B cell (primary cell): ENCODE data around the gene PRKCB. TPM values are rescaled to one million over a fixed set of nuclear protein-coding genes. Genes with fewer than 3 reads are reported as not detected.

Experiments
- ATAC-seq: fragments of 200-7000 bp; cut with Tn5 transposase; one replicate; pipeline ENCODE4 v1.10.0; 2021; ENCODE audit warnings: low read depth, mild to moderate bottlenecking, moderate number of reproducible peaks, moderate library complexity
- CTCF ChIA-PET: fragments of 350-600 bp; sonication (Branson Sonifier 250); formaldehyde crosslinking; loops from one replicate; lab custom pipeline; 2021; ENCODE audit warnings: antibody characterized with exemption, inconsistent platforms; lab: Charles Lee
- POLR2A ChIA-PET: fragments of 350-600 bp; sonication (Branson Sonifier 250); formaldehyde crosslinking; loops from one replicate; lab custom pipeline; 2021; ENCODE audit warnings: antibody characterized with exemption; lab: Charles Lee
- DNase-seq: peaks from one replicate; pipeline ENCODE4 v3.0.0; 2013
- H2AFZ ChIP-seq: 2 replicates; pipeline ENCODE4 v1.6.1; 2012; ENCODE audit warnings: mild to moderate bottlenecking, low read depth, low read length; ENCODE audit not compliant: insufficient read depth, poor library complexity, severe bottlenecking
- H3K27ac ChIP-seq, 2 donors: 1 replicate in 1 of 2; 2 replicates in 1 of 2; pipeline ENCODE4 v1.5.1; 2012 to 2013; ENCODE audit warnings: low read length in 2 of 2, mild to moderate bottlenecking in 2 of 2, moderate library complexity in 1 of 2
- H3K27me3 ChIP-seq, 4 experiments: fragments of 200-600 bp in 1 of 4; sonication (generic) in 1 of 4; replicated peaks in 1 of 4; 1 replicate in 2 of 4; 2 replicates in 2 of 4; pipeline versions ENCODE4 v1.6.1 to v1.7.0; 2013 to 2016; ENCODE audit warnings: low read length in 3 of 4, mild to moderate bottlenecking in 2 of 4, mixed read lengths in 1 of 4, moderate library complexity in 1 of 4; ENCODE audit not compliant: insufficient read depth in 4 of 4, control insufficient read depth in 3 of 4; ENCODE audit errors: control extremely low read depth in 1 of 4
- H3K36me3 ChIP-seq, 2 experiments: replicated peaks in 1 of 2; 1 replicate in 1 of 2; 2 replicates in 1 of 2; pipeline versions ENCODE4 v1.6.1 to v1.7.1; 2013; ENCODE audit warnings: low read length in 1 of 2; ENCODE audit not compliant: insufficient read depth in 2 of 2, control insufficient read depth in 1 of 2; ENCODE audit errors: control extremely low read depth in 1 of 2, extremely low read depth in 1 of 2
- H3K4me1 ChIP-seq, 2 donors: fragments of 200-600 bp in 1 of 2; sonication (generic) in 1 of 2; 1 replicate in 1 of 2; 2 replicates in 1 of 2; pipeline versions ENCODE4 v1.5.1 to v1.6.1; 2013 to 2017; ENCODE audit warnings: low read length in 2 of 2; ENCODE audit not compliant: control insufficient read depth in 2 of 2, insufficient read depth in 2 of 2
- H3K4me2 ChIP-seq: replicated peaks from 2 replicates; pipeline ENCODE3; 2012; ENCODE audit warnings: mild to moderate bottlenecking, low read depth, low read length; ENCODE audit not compliant: poor library complexity, severe bottlenecking
- H3K4me3 ChIP-seq, 5 experiments: fragments of 200-600 bp in 1 of 5; sonication (generic) in 1 of 5; 1 replicate in 3 of 5; 2 replicates in 2 of 5; pipeline versions ENCODE4 v1.5.1 to v1.7.0; 2011 to 2016; ENCODE audit warnings: low read length in 4 of 5, mild to moderate bottlenecking in 4 of 5, low read depth in 2 of 5, control low read depth in 1 of 5, moderate library complexity in 1 of 5; ENCODE audit not compliant: insufficient read depth in 1 of 5; ENCODE audit errors: control extremely low read depth in 1 of 5, extremely low read depth in 1 of 5
- H3K79me2 ChIP-seq: fragments of 200-600 bp; sonication (generic); one replicate; pipeline ENCODE4 v1.6.0; 2016; ENCODE audit warnings: low read length; ENCODE audit not compliant: control insufficient read depth, insufficient read depth
- H3K9ac ChIP-seq: fragments of 200-600 bp; sonication (generic); 2 replicates; pipeline ENCODE4 v1.6.1; 2017; ENCODE audit warnings: mild to moderate bottlenecking, low read length, moderate library complexity
- H3K9me3 ChIP-seq, 3 donors: one replicate each; pipeline versions ENCODE4 v1.6.1 to v1.7.1; 2013; ENCODE audit warnings: low read length in 2 of 3; ENCODE audit not compliant: control insufficient read depth in 2 of 3, insufficient read depth in 1 of 3; ENCODE audit errors: control extremely low read depth in 1 of 3
- H4K20me1 ChIP-seq: 2 replicates; pipeline ENCODE4 v1.6.0; 2012; ENCODE audit warnings: mild to moderate bottlenecking, low read length; ENCODE audit not compliant: insufficient read depth, control insufficient read depth, poor library complexity, severe bottlenecking
- H3K27ac Mint-ChIP-seq: one replicate; pipeline ENCODE4 v1.8.0; 2021; ENCODE audit warnings: mixed read lengths
- H3K27me3 Mint-ChIP-seq: one replicate; pipeline ENCODE4 v1.8.0; 2021; ENCODE audit warnings: mixed read lengths
- H3K4me1 Mint-ChIP-seq: one replicate; pipeline ENCODE4 v1.8.0; 2021; ENCODE audit warnings: mixed read lengths
- H3K4me3 Mint-ChIP-seq: one replicate; pipeline ENCODE4 v1.8.0; 2021; ENCODE audit warnings: mixed read lengths
- H3K9me3 Mint-ChIP-seq: one replicate; pipeline ENCODE4 v1.8.0; 2022; ENCODE audit warnings: mixed read lengths; ENCODE audit not compliant: insufficient read depth
- CTCF ChIP-seq: fragments of 200-600 bp; IDR thresholded peaks from one replicate; pipeline ENCODE4 v1.8.0; 2022; ENCODE audit warnings: antibody characterized with exemption, mild to moderate bottlenecking
- EZH2 ChIP-seq: IDR thresholded peaks from 2 replicates; pipeline ENCODE4 v1.6.1; 2012; ENCODE audit warnings: borderline replicate concordance, low read depth, mild to moderate bottlenecking, moderate library complexity, low read length; ENCODE audit not compliant: insufficient read depth, poor library complexity, severe bottlenecking
- WGBS: methylation state at CpG from one replicate; pipeline ENCODE4 v1.1.5; 2013; ENCODE audit warnings: missing lambda C conversion rate; ENCODE audit not compliant: insufficient coverage; 5-methylcytosine and 5-hydroxymethylcytosine counted together
- intact Hi-C: fragments of 100-400 bp; cut with micrococcal nuclease; formaldehyde crosslinking; loops from one replicate; pipeline ENCODE4 v1.10.0; 2022
- polyA plus RNA-seq: library from polyadenylated mRNA; depleted of rRNA; stranded (reverse); fragments of >200 nt; gene quantifications from 2 replicates; pipeline ENCODE4 v1.2.3, GENCODE V29; 2012
- total RNA-seq, 2 donors: library from RNA; stranded (reverse); fragments of 120-200 nt in 1 of 2; gene quantifications; 1 replicate in 1 of 2; 2 replicates in 1 of 2; pipeline versions ENCODE4 v1.2.3 to v1.2.4, GENCODE V29; 2013 to 2022

The PRKCB gene
- total and polyA plus RNA-seq, 2 donors (not counting 1 experiment from before 2014, with no cell fraction given): 106 to 373 TPM

GRCh38 chr16:23955088-23955487, 119.3 kb downstream of the PRKCB start:
- Mint-ChIP-seq H3K9me3 (peaks cover 3% of the 10 kb centered on the region), H3K4me3 (peak overlapping the region; percentile 17), H3K4me1 (peaks cover 88% of the 10 kb centered on the region), H3K27ac (peak overlapping the region; percentile 92), H3K27me3 (no peaks in the 10 kb centered on the region)
- intact Hi-C loops: no loop called here
- ATAC-seq: no peak
- peaks cover 91 to 96% of the 10 kb centered on the region in 2 donors for H3K4me1 ChIP-seq
- ChIA-PET POLR2A (interaction anchor here (0.6 to 0.9 kb wide), 3 partner anchors 12 to 97 kb away, joined by 3 read pairs; no protein-coding TSS in a partner anchor), CTCF (interaction anchor here (1.2 to 3.1 kb wide), 5 partner anchors 55 to 152 kb away, joined by 4 to 11 read pairs (median 9); no protein-coding TSS in a partner anchor)
- H2AFZ ChIP-seq: no peak overlapping the region
- no peak for TF ChIP-seq CTCF
- TF ChIP-seq EZH2: no peak
- H3K79me2 ChIP-seq: peaks cover 95% of the 10 kb centered on the region
- no peak for DNase-seq
- no peaks in the 10 kb centered on the region for H4K20me1 ChIP-seq
- no peak overlapping the region for H3K4me2 ChIP-seq
- peaks cover 0 to 17% of the 10 kb centered on the region in 2 experiments for H3K36me3 ChIP-seq
- H3K9ac ChIP-seq: no peak overlapping the region
- 84% methylated on average over 4 of the region's 7 CpGs for WGBS
- no peaks in the 10 kb centered on the region for H3K9me3 ChIP-seq
- peak overlapping the region in 1 of 2 donors; percentile 72 for H3K27ac ChIP-seq
- no peaks in the 10 kb centered on the region for H3K27me3 ChIP-seq
- no peak overlapping the region for H3K4me3 ChIP-seq

- peak overlapping the region; percentile 68 to 88 for H3K27ac ChIP-seq
- H3K27ac Mint-ChIP-seq: peak overlapping the region; percentile 97
- ATAC-seq (peak; percentile 46), DNase-seq (no peak)
- H3K27me3 ChIP-seq: no peaks in the 10 kb centered on the region
- H3K36me3 ChIP-seq: peaks cover 0 to 8% of the 10 kb centered on the region in 2 experiments
- no peaks in the 10 kb centered on the region for H3K9me3 Mint-ChIP-seq
- peak overlapping the region; percentile 84 for H3K4me3 Mint-ChIP-seq
- no peaks in the 10 kb centered on the region for H3K9me3 ChIP-seq
- intact Hi-C loops: loop anchor here (1.0 kb wide), 1 partner anchor 8 kb away; no protein-coding TSS in a partner anchor
- H4K20me1 ChIP-seq: no peaks in the 10 kb centered on the region
- peaks cover 89% of the 10 kb centered on the region for H3K4me1 Mint-ChIP-seq
- peaks cover 91 to 96% of the 10 kb centered on the region in 2 donors for H3K4me1 ChIP-seq
- no peaks in the 10 kb centered on the region for H3K27me3 Mint-ChIP-seq
- H2AFZ ChIP-seq: no peak overlapping the region
- TF ChIP-seq CTCF (no peak), EZH2 (no peak)
- peak overlapping the region; percentile 66 for H3K4me2 ChIP-seq
- H3K79me2 ChIP-seq: peaks cover 95% of the 10 kb centered on the region
- POLR2A ChIA-PET: interaction anchor here (0.7 to 1.5 kb wide), 3 partner anchors 8 to 78 kb away, joined by 3 to 9 read pairs (median 3); no protein-coding TSS in a partner anchor
- peak overlapping the region; percentile 10 for H3K9ac ChIP-seq
- CTCF ChIA-PET: interaction anchor here (0.9 to 5.6 kb wide), 7 partner anchors 12 to 96 kb away, joined by 3 to 45 read pairs (median 6); no protein-coding TSS in a partner anchor
- 0% methylated on average over 2 of the region's 2 CpGs for WGBS
- H3K4me3 ChIP-seq: peak overlapping the region in 2 of 5 experiments; percentile 16 to 35
Measured at GRCh38 chr16:23957287-23957686, 121.5 kb downstream of the PRKCB start.
